Suprapubic skin (tissue), 4 donors: ENCODE measurements around the gene CEACAM16. TPM values are rescaled to one million over a fixed set of nuclear protein-coding genes. Genes with fewer than 3 reads are reported as not detected.

Source experiments
- DNase-seq, 2 donors: peaks; one replicate each; pipeline ENCODE4 v3.0.0-alpha.2; 2019; ENCODE audit warnings: low spot score in 2 of 2
- H3K27ac ChIP-seq: fragments of 200-600 bp; sonication (generic); one replicate; pipeline ENCODE4 v1.5.1; 2019
- H3K27me3 ChIP-seq: fragments of 200-600 bp; sonication (generic); one replicate; pipeline ENCODE4 v1.5.1; 2019
- H3K36me3 ChIP-seq: fragments of 200-600 bp; sonication (generic); one replicate; pipeline ENCODE4 v1.5.1; 2019
- H3K4me1 ChIP-seq: fragments of 200-600 bp; sonication (generic); one replicate; pipeline ENCODE4 v1.5.1; 2019
- H3K4me3 ChIP-seq: fragments of 200-600 bp; sonication (generic); one replicate; pipeline ENCODE4 v1.5.1; 2019; ENCODE audit warnings: mild to moderate bottlenecking
- H3K9me3 ChIP-seq: fragments of 200-600 bp; sonication (generic); one replicate; pipeline ENCODE4 v1.5.1; 2019
- CTCF ChIP-seq, 2 donors: fragments of 200-600 bp in 1 of 2; fragments of 450-650 bp in 1 of 2; sonication (generic) in 1 of 2; IDR thresholded peaks; one replicate each; pipeline ENCODE4 v1.5.1; 2016 to 2019; ENCODE audit warnings: antibody characterized with exemption in 2 of 2, mild to moderate bottlenecking in 1 of 2, moderate library complexity in 1 of 2
- EP300 ChIP-seq: sonication (generic); formaldehyde crosslinking; IDR thresholded peaks from one replicate; pipeline ENCODE4 v1.6.1; 2017; ENCODE audit warnings: antibody characterized with exemption
- POLR2A ChIP-seq, 2 donors: fragments of 450-650 bp; IDR thresholded peaks; one replicate each; pipeline ENCODE4 v1.6.1; 2017; ENCODE audit warnings: antibody characterized with exemption in 2 of 2, mild to moderate bottlenecking in 2 of 2, moderate library complexity in 2 of 2
- POLR2AphosphoS5 ChIP-seq, 3 donors: sonication (generic); formaldehyde crosslinking; IDR thresholded peaks; one replicate each; pipeline ENCODE4 v1.6.1; 2017; ENCODE audit warnings: antibody characterized with exemption in 3 of 3
- WGBS: methylation state at CpG from one replicate; pipeline ENCODE4 v1.1.5; 2018; 5-methylcytosine and 5-hydroxymethylcytosine counted together
- total RNA-seq, 4 donors: library from RNA; depleted of rRNA; stranded (reverse); fragments of >200 nt; gene quantifications; one replicate each; pipeline ENCODE4 v1.1.0, GENCODE V29; 2016

CEACAM16 gene
- total RNA-seq, 4 donors from 2014 or later, result not detected

- 36% methylated on average over 25 of the region's 25 CpGs for WGBS
- Histone ChIP-seq H3K27ac (no peak overlapping the region), H3K27me3 (no peaks in the 10 kb centered on the region), H3K4me1 (peaks cover 5% of the 10 kb centered on the region), H3K36me3 (peaks cover 9% of the 10 kb centered on the region), H3K9me3 (no peaks in the 10 kb centered on the region), H3K4me3 (no peak overlapping the region)
- no peak for TF ChIP-seq POLR2AphosphoS5 (IDR thresholded peaks at IDR 0.05)
- no peak for DNase-seq
These were observed 13.8 kb upstream of the CEACAM16 start for GRCh38 chr19:44684892-44685863.

- H3K27ac ChIP-seq, result no peak overlapping the region
- peaks cover 5% of the 10 kb centered on the region for H3K4me1 ChIP-seq
- WGBS, result 68% methylated on average over 4 of the region's 4 CpGs
- no peak overlapping the region for H3K4me3 ChIP-seq
- no peaks in the 10 kb centered on the region for H3K27me3 ChIP-seq
- H3K9me3 ChIP-seq, result no peaks in the 10 kb centered on the region
- peaks cover 5% of the 10 kb centered on the region for H3K36me3 ChIP-seq
- DNase-seq, result no peak
- no peak for TF ChIP-seq POLR2A (IDR thresholded peaks at IDR 0.05)
- TF ChIP-seq EP300, result no peak
- no peak for TF ChIP-seq POLR2AphosphoS5 (IDR thresholded peaks at IDR 0.05)
- TF ChIP-seq CTCF (IDR thresholded peaks at IDR 0.05), result no peak
These were observed 13.1 kb upstream of the CEACAM16 start for GRCh38 chr19:44685877-44686276.

- Histone ChIP-seq H3K9me3 (no peaks in the 10 kb centered on the region), H3K27me3 (no peaks in the 10 kb centered on the region), H3K4me3 (no peak overlapping the region), H3K36me3 (peaks cover 5% of the 10 kb centered on the region), H3K4me1 (peaks cover 6% of the 10 kb centered on the region), H3K27ac (no peak overlapping the region)
- TF ChIP-seq CTCF (IDR thresholded peaks at IDR 0.05) (no peak), EP300 (no peak), POLR2A (IDR thresholded peaks at IDR 0.05) (no peak), POLR2AphosphoS5 (IDR thresholded peaks at IDR 0.05) (no peak)
- no peak for DNase-seq
- WGBS, result 68% methylated on average over 4 of the region's 4 CpGs
These were observed 12.1 kb upstream of the CEACAM16 start for GRCh38 chr19:44686896-44687295.

GRCh38 chr19:44687888-44688287, 11.1 kb upstream of the CEACAM16 start:
- Histone ChIP-seq H3K27me3 (no peaks in the 10 kb centered on the region), H3K36me3 (peaks cover 5% of the 10 kb centered on the region), H3K27ac (no peak overlapping the region), H3K4me1 (peaks cover 13% of the 10 kb centered on the region), H3K9me3 (no peaks in the 10 kb centered on the region), H3K4me3 (no peak overlapping the region)
- DNase-seq, result no peak
- TF ChIP-seq POLR2A (IDR thresholded peaks at IDR 0.05) (no peak), EP300 (no peak), CTCF (IDR thresholded peaks at IDR 0.05) (no peak), POLR2AphosphoS5 (IDR thresholded peaks at IDR 0.05) (no peak)
- 92% methylated on average over 7 of the region's 7 CpGs for WGBS

GRCh38 chr19:44689290-44690130, 9.4 kb upstream of the CEACAM16 start:
- Histone ChIP-seq H3K4me3 (no peak overlapping the region), H3K36me3 (no peaks in the 10 kb centered on the region), H3K4me1 (peaks cover 13% of the 10 kb centered on the region), H3K9me3 (no peaks in the 10 kb centered on the region), H3K27ac (no peak overlapping the region), H3K27me3 (no peaks in the 10 kb centered on the region)
- TF ChIP-seq POLR2AphosphoS5 (IDR thresholded peaks at IDR 0.05), result no peak
- no peak for TF ChIP-seq POLR2A (IDR thresholded peaks at IDR 0.05)
- no peak for TF ChIP-seq EP300
- TF ChIP-seq CTCF (IDR thresholded peaks at IDR 0.05), result peak; percentile 51 to 92
- WGBS, result 37% methylated on average over 11 of the region's 11 CpGs
- no peak for DNase-seq
